ENCODE data around the gene EHBP1L1. TPM values are rescaled to one million over a fixed set of nuclear protein-coding genes. Genes with fewer than 3 reads are reported as not detected.

EHBP1L1 gene
- total RNA-seq, 1 donor from 2014 or later, result 167 TPM

DNA sequence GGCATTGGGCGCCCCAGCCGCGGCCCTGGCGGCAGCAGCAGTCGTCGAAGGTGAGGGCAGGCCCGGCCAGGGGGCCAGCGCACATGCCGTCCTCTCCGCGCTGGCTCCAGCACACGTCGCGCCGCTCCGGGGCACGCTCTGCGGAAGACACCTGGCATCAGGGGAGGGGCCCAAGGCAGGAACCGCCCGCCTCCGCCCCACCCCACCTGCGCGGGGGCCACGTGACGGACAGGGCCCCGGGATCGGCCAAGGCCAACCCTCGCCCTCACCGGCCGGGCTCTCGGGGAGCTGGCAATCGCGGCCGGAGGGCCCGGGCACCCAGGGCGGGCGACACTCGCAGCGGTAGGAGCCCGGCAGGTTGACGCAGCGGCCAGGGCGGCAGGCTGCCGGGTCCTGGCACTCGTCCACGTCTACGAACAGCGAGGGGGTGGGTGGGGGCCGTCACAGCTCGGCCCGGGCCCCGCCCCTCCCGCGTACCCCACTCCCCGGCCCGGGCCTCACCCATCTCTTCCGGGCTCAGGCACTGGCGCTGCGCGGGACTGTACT lies 36.0 kb upstream of the EHBP1L1 start:
- H3K4me3 Mint-ChIP-seq, result peak overlapping the region; percentile 85
- no peaks in the 10 kb centered on the region for H3K27me3 Mint-ChIP-seq
- H3K27ac Mint-ChIP-seq, result peak overlapping the region; percentile 85
- intact Hi-C loops (cut with micrococcal nuclease), result loop anchor here (1.0 to 2.0 kb wide), 6 partner anchors 16 to 75 kb away; partner anchors contain the start of genes LTBP3, MAP3K11, PCNX3 and ZNRD2
- H3K9me3 Mint-ChIP-seq, result no peaks in the 10 kb centered on the region
- no peak for DNase-seq
- peaks cover 13% of the 10 kb centered on the region for H3K4me1 Mint-ChIP-seq
- peaks cover 27% of the 10 kb centered on the region for H3K36me3 Mint-ChIP-seq (ENCODE audit: low read depth)

GRCh38 chr11:65540290-65541092 lies 35.4 kb upstream of the EHBP1L1 start:
- peaks cover 17% of the 10 kb centered on the region for H3K4me1 Mint-ChIP-seq
- no peaks in the 10 kb centered on the region for H3K9me3 Mint-ChIP-seq
- peak; percentile 96 for DNase-seq
- peak overlapping the region; percentile 85 for H3K27ac Mint-ChIP-seq
- H3K4me3 Mint-ChIP-seq, result peak overlapping the region; percentile 85
- peaks cover 28% of the 10 kb centered on the region for H3K36me3 Mint-ChIP-seq (ENCODE audit: low read depth)
- H3K27me3 Mint-ChIP-seq, result no peaks in the 10 kb centered on the region
- intact Hi-C loops (cut with micrococcal nuclease), result loop anchor here (1.0 to 2.0 kb wide), 6 partner anchors 16 to 74 kb away; partner anchors contain the start of genes LTBP3, MAP3K11, PCNX3 and ZNRD2

DNA sequence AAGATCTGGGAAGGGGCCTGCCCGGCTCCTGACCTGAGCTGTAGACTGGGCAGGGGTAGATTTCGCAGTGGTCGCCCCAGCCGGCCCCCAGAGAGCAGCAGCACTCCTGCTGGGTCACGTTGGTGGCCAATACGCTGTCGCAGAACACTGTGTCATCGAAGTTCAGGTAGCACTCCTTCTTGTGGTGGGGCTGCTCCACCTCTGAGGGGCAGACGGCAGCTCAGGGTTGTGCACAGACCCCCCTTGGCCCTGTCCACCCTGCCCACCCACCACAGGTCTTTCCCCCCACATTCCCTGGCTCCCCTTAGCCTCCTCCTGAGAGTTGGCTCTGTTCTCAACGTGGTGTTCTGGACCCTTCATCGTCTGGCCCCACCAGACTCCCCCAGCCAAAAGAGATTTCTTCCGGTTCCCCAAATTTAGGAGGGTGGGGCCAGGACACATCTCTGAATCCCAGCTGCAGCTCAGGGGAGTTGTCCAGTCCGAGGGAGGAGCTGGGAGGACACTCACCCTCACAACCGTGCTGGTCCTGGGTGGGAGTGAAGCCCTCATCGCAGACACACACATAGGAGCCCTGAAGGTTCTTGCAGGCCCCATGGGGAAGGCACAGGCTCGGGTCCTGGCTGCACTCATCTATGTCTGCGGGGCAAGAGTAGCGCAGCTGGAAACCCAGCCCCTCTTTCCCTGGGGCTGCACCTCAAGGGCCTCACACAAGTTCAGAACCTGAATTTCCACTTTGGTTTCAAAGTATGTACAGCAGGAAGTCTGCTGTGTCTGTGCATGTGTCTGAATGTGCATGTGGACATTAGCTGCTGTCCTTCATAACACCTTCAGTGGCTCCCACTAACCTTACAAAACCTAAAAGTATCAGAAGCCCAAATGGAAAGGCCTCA lies 34.5 kb upstream of the EHBP1L1 start:
- peak overlapping the region; percentile 82 for H3K27ac Mint-ChIP-seq
- no peak for DNase-seq
- H3K4me1 Mint-ChIP-seq, result peaks cover 24% of the 10 kb centered on the region
- no peaks in the 10 kb centered on the region for H3K9me3 Mint-ChIP-seq
- peaks cover 34% of the 10 kb centered on the region for H3K36me3 Mint-ChIP-seq (ENCODE audit: low read depth)
- no peaks in the 10 kb centered on the region for H3K27me3 Mint-ChIP-seq
- peak overlapping the region; percentile 85 for H3K4me3 Mint-ChIP-seq
- intact Hi-C loops (cut with micrococcal nuclease), result loop anchor here (2.0 kb wide), 1 partner anchor 73 kb away; the partner anchor contains the start of genes MAP3K11 and PCNX3

DNA sequence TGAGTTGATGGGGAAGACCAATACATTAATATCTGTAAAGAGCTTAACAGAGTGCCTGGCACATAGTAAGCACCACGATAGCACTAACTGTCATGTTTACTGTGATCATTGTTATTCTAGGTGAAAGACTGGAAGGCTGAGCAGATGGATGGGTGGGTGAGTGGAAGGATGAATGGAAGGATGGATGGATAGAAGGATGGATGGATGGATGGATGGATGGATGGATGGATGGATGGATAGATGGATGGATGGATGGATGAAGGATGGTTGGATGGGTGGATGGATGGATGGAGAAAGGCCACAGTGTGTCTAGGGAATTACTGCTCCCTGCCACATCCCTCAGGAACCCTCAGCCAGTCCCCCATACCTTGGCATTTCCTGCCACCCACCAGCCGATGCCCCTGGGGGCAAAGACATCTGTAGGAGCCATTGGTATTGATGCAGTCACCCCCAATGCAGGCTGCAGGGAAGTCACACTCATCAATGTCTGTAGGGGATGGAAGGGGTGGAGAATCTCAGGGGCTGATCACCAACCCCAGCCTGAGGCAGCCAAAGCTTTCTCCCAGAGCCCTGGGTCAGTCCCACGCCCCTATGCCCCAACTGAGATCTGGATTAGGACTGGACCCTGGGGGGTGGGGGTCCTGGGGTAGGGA lies 33.0 kb upstream of the EHBP1L1 start:
- peaks cover 29% of the 10 kb centered on the region for H3K36me3 Mint-ChIP-seq (ENCODE audit: low read depth)
- intact Hi-C loops (cut with micrococcal nuclease), result no loop called here
- peak overlapping the region; percentile 30 for H3K27ac Mint-ChIP-seq

GRCh38 chr11:65545853-65546216 lies 30.0 kb upstream of the EHBP1L1 start:
- Mint-ChIP-seq H3K36me3 (ENCODE audit: low read depth) (peaks cover 43% of the 10 kb centered on the region), H3K9me3 (no peaks in the 10 kb centered on the region), H3K4me1 (peaks cover 42% of the 10 kb centered on the region), H3K27me3 (no peaks in the 10 kb centered on the region), H3K27ac (peak overlapping the region; percentile 63), H3K4me3 (peak overlapping the region; percentile 79)
- intact Hi-C loops (cut with micrococcal nuclease), result loop anchor here (1.0 kb wide), 2 partner anchors 11 to 24 kb away; partner anchors contain the start of gene ZNRD2
- no peak for DNase-seq

More for the DNA sequence above, 33.0 kb upstream of the EHBP1L1 start:
- Mint-ChIP-seq H3K4me3 (no peak overlapping the region), H3K27me3 (no peaks in the 10 kb centered on the region), H3K9me3 (no peaks in the 10 kb centered on the region), H3K4me1 (peaks cover 32% of the 10 kb centered on the region)
- DNase-seq, result no peak

- intact Hi-C loops (cut with micrococcal nuclease), result loop anchor here (1.0 kb wide), 2 partner anchors 11 to 24 kb away; partner anchors contain the start of gene ZNRD2
- no peaks in the 10 kb centered on the region for H3K9me3 Mint-ChIP-seq
- H3K27ac Mint-ChIP-seq, result peak overlapping the region; percentile 83
- peak; percentile 100 for DNase-seq
- H3K4me1 Mint-ChIP-seq, result peaks cover 40% of the 10 kb centered on the region
- H3K27me3 Mint-ChIP-seq, result no peaks in the 10 kb centered on the region
- H3K4me3 Mint-ChIP-seq, result peak overlapping the region; percentile 79
- peaks cover 49% of the 10 kb centered on the region for H3K36me3 Mint-ChIP-seq (ENCODE audit: low read depth)
Measured at GRCh38 chr11:65546217-65546958, 29.5 kb upstream of the EHBP1L1 start.

- H3K27me3 Mint-ChIP-seq, result no peaks in the 10 kb centered on the region
- H3K27ac Mint-ChIP-seq, result peak overlapping the region; percentile 44
- peaks cover 56% of the 10 kb centered on the region for H3K36me3 Mint-ChIP-seq (ENCODE audit: low read depth)
- peak overlapping the region; percentile 60 for H3K4me3 Mint-ChIP-seq
- H3K9me3 Mint-ChIP-seq, result no peaks in the 10 kb centered on the region
- peaks cover 47% of the 10 kb centered on the region for H3K4me1 Mint-ChIP-seq
- intact Hi-C loops (cut with micrococcal nuclease), result no loop called here
- DNase-seq, result peak; percentile 74
Measured at GRCh38 chr11:65547446-65548125, 28.3 kb upstream of the EHBP1L1 start.

DNA sequence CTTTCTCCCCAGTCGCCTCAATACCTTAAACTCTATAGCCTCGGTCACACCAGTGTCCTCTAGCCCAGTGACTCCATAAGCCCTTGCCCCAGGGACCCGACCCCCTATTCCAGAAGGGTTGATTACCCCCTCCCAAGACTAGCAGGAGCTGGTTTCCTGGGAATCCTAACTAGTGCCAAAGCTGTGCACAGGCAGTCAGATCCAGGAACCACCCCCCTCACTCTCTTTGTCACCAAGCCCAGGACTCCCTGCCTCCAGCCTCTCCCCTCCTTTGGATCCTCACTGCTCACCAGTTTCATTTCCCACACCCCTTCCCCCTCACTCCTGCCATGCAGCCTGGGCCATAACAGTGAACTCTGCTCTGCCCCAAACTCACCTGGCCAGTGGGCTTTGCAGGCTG lies 27.5 kb upstream of the EHBP1L1 start:
- DNase-seq, result no peak
- intact Hi-C loops (cut with micrococcal nuclease), result no loop called here
- no peaks in the 10 kb centered on the region for H3K9me3 Mint-ChIP-seq
- peak overlapping the region; percentile 60 for H3K4me3 Mint-ChIP-seq
- H3K36me3 Mint-ChIP-seq (ENCODE audit: low read depth), result peaks cover 53% of the 10 kb centered on the region
- peak overlapping the region; percentile 44 for H3K27ac Mint-ChIP-seq
- H3K4me1 Mint-ChIP-seq, result peaks cover 49% of the 10 kb centered on the region
- no peaks in the 10 kb centered on the region for H3K27me3 Mint-ChIP-seq

GRCh38 chr11:65549096-65549495 lies 26.8 kb upstream of the EHBP1L1 start:
- Mint-ChIP-seq H3K36me3 (ENCODE audit: low read depth) (peaks cover 49% of the 10 kb centered on the region), H3K4me3 (no peak overlapping the region), H3K9me3 (no peaks in the 10 kb centered on the region), H3K27me3 (no peaks in the 10 kb centered on the region), H3K27ac (no peak overlapping the region), H3K4me1 (peaks cover 49% of the 10 kb centered on the region)
- intact Hi-C loops (cut with micrococcal nuclease), result no loop called here
- no peak for DNase-seq

DNA sequence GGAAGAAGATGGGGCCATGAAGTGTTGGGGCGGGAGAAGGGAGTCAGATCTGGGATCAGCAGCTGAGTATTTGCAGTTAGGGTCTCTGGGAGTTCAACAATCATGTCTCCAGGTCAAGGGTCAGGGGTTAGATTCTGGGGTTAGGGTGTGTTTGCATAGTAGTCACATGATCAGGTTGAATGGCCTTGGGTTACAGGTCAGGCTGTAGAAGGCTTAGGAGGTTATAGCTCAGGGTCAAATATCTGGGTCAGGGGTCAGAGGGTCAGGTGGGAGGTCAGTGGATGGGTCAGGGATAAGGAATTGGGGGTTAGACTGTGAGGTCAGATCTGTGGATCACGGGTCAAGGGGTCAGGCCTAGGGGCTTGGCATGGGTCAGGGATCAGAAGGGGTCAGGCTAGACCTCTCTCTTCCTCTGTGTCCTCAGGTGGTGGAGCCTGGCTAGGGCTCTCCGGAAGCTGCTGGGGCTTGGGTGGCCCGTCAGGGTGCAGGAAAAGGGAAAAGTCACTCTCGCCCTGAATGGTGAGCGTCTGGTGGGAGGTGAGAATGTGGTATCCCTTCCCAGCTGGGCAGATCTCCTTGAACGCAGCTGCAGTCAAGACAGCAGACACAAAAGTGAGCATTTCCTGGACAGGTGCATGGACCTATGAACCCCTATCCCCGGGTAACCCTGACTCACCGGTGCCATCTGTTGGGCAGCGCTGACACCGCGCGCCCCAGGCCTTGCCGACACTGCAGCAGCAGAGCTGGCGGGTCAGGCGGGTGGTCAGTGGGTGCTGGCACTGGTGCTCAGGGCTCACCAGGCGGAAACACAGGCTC lies 24.1 kb upstream of the EHBP1L1 start:
- Mint-ChIP-seq H3K4me1 (peaks cover 59% of the 10 kb centered on the region), H3K4me3 (peak overlapping the region; percentile 16), H3K27ac (peak overlapping the region; percentile 48), H3K36me3 (ENCODE audit: low read depth) (peaks cover 38% of the 10 kb centered on the region), H3K27me3 (no peaks in the 10 kb centered on the region), H3K9me3 (no peaks in the 10 kb centered on the region)
- intact Hi-C loops (cut with micrococcal nuclease), result loop anchor here (2.0 kb wide), 1 partner anchor 17 kb away; no protein-coding TSS in a partner anchor
- peak; percentile 89 for DNase-seq

GRCh38 chr11:65552388-65552951 lies 23.4 kb upstream of the EHBP1L1 start:
- H3K36me3 Mint-ChIP-seq (ENCODE audit: low read depth), result peaks cover 38% of the 10 kb centered on the region
- intact Hi-C loops (cut with micrococcal nuclease), result loop anchor here (2.0 kb wide), 1 partner anchor 16 kb away; no protein-coding TSS in a partner anchor
- no peak for DNase-seq
- peaks cover 62% of the 10 kb centered on the region for H3K4me1 Mint-ChIP-seq
- H3K27me3 Mint-ChIP-seq, result no peaks in the 10 kb centered on the region
- H3K27ac Mint-ChIP-seq, result peak overlapping the region; percentile 4
- H3K9me3 Mint-ChIP-seq, result no peaks in the 10 kb centered on the region
- peak overlapping the region; percentile 16 for H3K4me3 Mint-ChIP-seq
